Activated CD8-positive, alpha-beta memory T cell treated with anti-CD3 and anti-CD28 coated beads, Interleukin-2, amount 50 U/mL, for 1 hour (primary cell): Measurements from ENCODE around the gene TRIM66.

Source experiments
- DNase-seq: peaks from one replicate; pipeline ENCODE4 v3.0.0-alpha.2; 2020; ENCODE audit errors: extremely low read depth

TRIM66 gene

GRCh38 chr11:8612522-8612921, 69.9 kb downstream of the TRIM66 start:
- DNase-seq, result no peak

GRCh38 chr11:8610532-8611116, 71.8 kb downstream of the TRIM66 start:
- DNase-seq, result no peak

- no peak for DNase-seq
Measured at GRCh38 chr11:8608652-8609051, 73.8 kb downstream of the TRIM66 start.

- DNase-seq, result no peak
Measured at GRCh38 chr11:8605971-8606563, 76.4 kb downstream of the TRIM66 start.

- DNase-seq, result no peak
Measured at GRCh38 chr11:8604078-8604723, 78.3 kb downstream of the TRIM66 start.

GRCh38 chr11:8603696-8604077, 78.8 kb downstream of the TRIM66 start:
- no peak for DNase-seq

GRCh38 chr11:8601376-8602133, 80.9 kb downstream of the TRIM66 start:
- no peak for DNase-seq

- DNase-seq, result no peak
Measured at GRCh38 chr11:8598506-8598905, 84.0 kb downstream of the TRIM66 start.

- no peak for DNase-seq
Measured at GRCh38 chr11:8597182-8597581, 85.3 kb downstream of the TRIM66 start.

- DNase-seq, result no peak
Measured at GRCh38 chr11:8596504-8597046, 85.9 kb downstream of the TRIM66 start.

- DNase-seq, result no peak
Measured at GRCh38 chr11:8593935-8594909, 88.2 kb downstream of the TRIM66 start, which contains the start of gene STK33. STK33 (minus strand) TSS chr11:8594228; CDS start chr11:8474905, 119,323 bp downstream.

GRCh38 chr11:8593455-8593854, 89.0 kb downstream of the TRIM66 start:
- DNase-seq, result no peak

- no peak for DNase-seq
Measured at GRCh38 chr11:8587915-8588314, 94.5 kb downstream of the TRIM66 start.

- no peak for DNase-seq
Measured at GRCh38 chr11:8586805-8587204, 95.7 kb downstream of the TRIM66 start.

- no peak for DNase-seq
Measured at GRCh38 chr11:8586184-8586583, 96.3 kb downstream of the TRIM66 start.

GRCh38 chr11:8584511-8584910, 98.0 kb downstream of the TRIM66 start:
- DNase-seq, result no peak

GRCh38 chr11:8584082-8584481, 98.4 kb downstream of the TRIM66 start:
- DNase-seq, result no peak

GRCh38 chr11:8581300-8581699, 101.2 kb downstream of the TRIM66 start:
- DNase-seq, result no peak

GRCh38 chr11:8577791-8578581, 104.5 kb downstream of the TRIM66 start:
- DNase-seq, result no peak

GRCh38 chr11:8574798-8575197, 107.7 kb downstream of the TRIM66 start:
- no peak for DNase-seq
